GM10248 (cell line): ENCODE measurements around the gene AFDN.

Source experiments
- CTCF ChIA-PET: fragments of 300-600 bp; sonication (Branson Sonifier 250); formaldehyde crosslinking; extraction: SDS; loops from one replicate; lab custom pipeline; 2021; ENCODE audit warnings: antibody characterized with exemption; lab: Yijun Ruan, JAX
- POLR2A ChIA-PET: fragments of 350-650 bp; sonication (Branson Sonifier 250); formaldehyde crosslinking; extraction: SDS; loops from one replicate; lab custom pipeline; 2020; ENCODE audit warnings: antibody characterized with exemption; lab: Yijun Ruan, JAX
- DNase-seq: peaks from one replicate; pipeline ENCODE4 v3.0.0; 2012; ENCODE audit errors: extremely low spot score
- CTCF ChIP-seq: IDR thresholded peaks from 2 replicates; pipeline ENCODE4 v1.5.1; 2012; ENCODE audit warnings: mild to moderate bottlenecking, low read depth; ENCODE audit errors: extremely low read depth, missing control alignments, control extremely low read depth

Gene AFDN

DNA sequence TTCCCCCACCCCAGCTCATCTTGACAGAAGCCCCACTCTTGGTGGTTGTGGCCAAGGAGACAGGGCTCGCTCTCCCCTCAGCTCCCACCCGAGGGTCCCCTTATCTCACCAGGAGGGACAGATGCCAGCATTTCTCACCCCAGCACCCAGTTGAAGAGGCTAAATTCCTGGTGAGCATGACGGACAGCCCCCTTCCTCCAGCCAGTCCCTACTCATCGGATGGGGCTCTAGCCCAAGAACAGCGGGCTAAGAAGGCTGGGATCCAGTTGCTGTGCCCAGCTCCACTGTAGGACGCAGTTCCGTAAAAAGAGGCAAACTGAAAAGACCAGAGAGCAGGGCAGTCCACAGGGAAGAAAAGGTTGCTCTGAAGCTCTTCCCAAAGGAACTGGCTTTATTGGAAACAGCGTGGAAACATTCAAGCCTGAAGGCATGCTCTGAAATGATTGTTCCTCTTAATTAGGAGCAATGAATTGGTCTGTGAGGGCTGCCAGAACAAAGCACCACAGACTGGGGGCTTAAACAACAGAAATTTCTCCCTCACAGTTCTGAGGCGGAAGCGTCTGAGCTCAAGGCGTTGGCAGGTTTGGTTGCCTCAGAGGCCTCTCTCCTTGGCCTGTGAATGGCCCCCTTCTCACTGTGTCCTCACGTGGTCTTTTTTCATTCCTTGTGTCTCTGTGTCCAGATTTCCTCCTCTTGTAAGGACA is 152.9 kb downstream of the AFDN start:
- ChIA-PET CTCF (no interaction called here), POLR2A (no interaction called here)
- DNase-seq, result no peak
- no peak for TF ChIP-seq CTCF

GRCh38 chr6:167980911-167981580 is 154.3 kb downstream of the AFDN start:
- no peak for DNase-seq
- ChIA-PET CTCF (interaction anchor here (1.7 kb wide), 1 partner anchor 11 kb away, joined by 4 read pairs; no protein-coding TSS in a partner anchor), POLR2A (no interaction called here)
- no peak for TF ChIP-seq CTCF

- ChIA-PET CTCF (no interaction called here), POLR2A (no interaction called here)
- DNase-seq, result no peak
- TF ChIP-seq CTCF, result no peak
These were observed 155.3 kb downstream of the AFDN start for GRCh38 chr6:167981916-167982462.

DNA sequence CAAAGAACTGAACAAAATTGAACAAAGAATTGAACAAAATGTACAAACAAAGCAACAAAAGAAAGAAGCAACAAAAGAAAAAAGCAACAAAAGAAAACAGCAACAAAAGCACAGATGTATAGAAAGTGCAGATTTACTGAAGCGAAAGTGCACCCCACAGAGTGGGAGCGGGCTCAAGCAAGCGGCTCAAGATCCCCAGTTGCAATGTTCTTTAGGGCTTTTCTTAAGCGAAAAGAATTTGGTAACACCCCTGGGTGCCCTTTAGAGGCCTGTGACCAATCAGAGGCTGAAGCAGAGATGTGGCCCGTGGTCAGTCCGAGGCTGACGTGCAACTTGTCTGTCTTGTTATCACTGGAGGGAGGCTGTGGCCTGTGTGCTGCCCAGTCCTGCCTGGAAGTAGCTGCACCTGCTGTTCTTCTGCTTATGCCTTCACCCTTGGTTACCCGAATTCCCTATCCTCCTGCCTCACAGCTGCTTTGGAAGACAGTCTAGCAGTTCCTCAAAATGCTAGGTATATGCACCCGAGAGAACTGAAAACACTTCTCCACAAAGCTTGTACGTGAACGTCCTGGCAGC is 157.5 kb downstream of the AFDN start:
- POLR2A ChIA-PET, result no interaction called here

DNA sequence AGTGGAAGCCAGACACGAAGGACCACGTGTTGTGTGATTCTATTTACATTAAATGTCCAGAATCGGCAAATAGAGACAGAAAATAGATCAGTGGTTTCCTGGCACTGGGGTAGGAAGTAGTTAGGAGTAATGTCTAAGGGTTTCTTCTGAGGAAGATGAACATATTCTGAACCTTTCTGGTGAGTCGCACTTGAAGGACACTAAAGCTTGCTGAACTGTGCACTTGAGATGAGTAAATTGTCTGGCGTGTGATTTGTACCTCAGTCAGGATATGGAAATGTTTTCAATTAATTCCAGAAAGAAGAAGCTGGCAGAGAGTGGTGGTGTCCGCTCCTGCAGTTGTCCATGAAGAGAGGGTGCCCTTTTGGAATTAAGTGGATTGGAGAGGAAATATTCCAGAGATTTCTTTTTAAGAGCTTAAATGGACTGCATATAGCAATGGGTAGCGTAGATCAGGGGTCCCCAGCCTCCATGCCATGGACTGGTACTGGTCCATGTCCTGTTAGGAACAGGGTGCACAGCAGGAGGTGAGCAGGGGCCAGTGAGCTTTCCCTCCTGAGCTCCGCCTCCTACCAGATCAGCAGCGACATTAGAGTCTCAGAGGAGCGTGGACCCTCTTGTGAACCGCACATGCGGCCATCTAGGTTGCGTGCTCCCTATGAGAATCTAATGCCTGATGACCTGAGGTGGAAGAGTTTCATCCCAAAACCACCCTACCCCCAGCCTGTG is 158.3 kb downstream of the AFDN start:
- POLR2A ChIA-PET, result no interaction called here
- no peak for TF ChIP-seq CTCF
- DNase-seq, result no peak
- CTCF ChIA-PET, result no interaction called here

More for the DNA sequence above, 157.5 kb downstream of the AFDN start:
- CTCF ChIA-PET, result no interaction called here
- TF ChIP-seq CTCF, result no peak
- DNase-seq, result no peak

GRCh38 chr6:167985911-167986595 is 159.3 kb downstream of the AFDN start:
- no peak for DNase-seq
- ChIA-PET CTCF (no interaction called here), POLR2A (no interaction called here)
- no peak for TF ChIP-seq CTCF
